ENCODE measurements around the gene MPZL2. TPM values are rescaled to one million over a fixed set of nuclear protein-coding genes. Genes with fewer than 3 reads are reported as not detected.

MPZL2 gene
- total and polyA plus RNA-seq, 2 of the 13 experiments (the other 11 are each of a cell fraction or from before 2014, with no cell fraction given): 27.9 to 53.7 TPM

GRCh38 chr11:118247041-118247440 lies 17.1 kb downstream of the MPZL2 start (continued):
- TF ChIP-seq KAT8 (CRISPR knock-in tag; IDR thresholded peaks at IDR 0.05) (0 out of 2 replicates have a peak, but pooled peaks have one; percentile 29), ZNF383 (CRISPR knock-in tag; IDR thresholded peaks at IDR 0.05; ENCODE audit: borderline replicate concordance) (no peak), DMTF1 (CRISPR knock-in tag; IDR thresholded peaks at IDR 0.05) (no peak), EED (CRISPR knock-in tag; IDR thresholded peaks at IDR 0.05) (no peak), STAG1 (CRISPR knock-in tag; IDR thresholded peaks at IDR 0.05) (peak; percentile 16), ZNF318 (CRISPR knock-in tag; IDR thresholded peaks at IDR 0.05) (no peak), PLSCR1 (CRISPR knock-in tag; IDR thresholded peaks at IDR 0.05; ENCODE audit: borderline replicate concordance) (no peak), ATF7-NPFF (CRISPR knock-in tag; IDR thresholded peaks at IDR 0.05; ENCODE audit: low read depth) (no peak), ZKSCAN1 (IDR thresholded peaks at IDR 0.05; ENCODE audit: low read length) (no peak), ZBTB7B (CRISPR knock-in tag; IDR thresholded peaks at IDR 0.05) (peak; percentile 37; the same call in 1 of the 2 replicates), NR2F1 (CRISPR knock-in tag; IDR thresholded peaks at IDR 0.05) (no peak), TRAFD1 (CRISPR knock-in tag; IDR thresholded peaks at IDR 0.05; ENCODE audit: borderline replicate concordance) (no peak), ATM (IDR thresholded peaks at IDR 0.05; ENCODE audit: borderline replicate concordance) (no peak), BORCS8-MEF2B (CRISPR knock-in tag; IDR thresholded peaks at IDR 0.05) (no peak), ZBTB38 (CRISPR knock-in tag; IDR thresholded peaks at IDR 0.05) (no peak)
